ENCODE data around the gene RAD51B. TPM values are rescaled to one million over a fixed set of nuclear protein-coding genes. Genes with fewer than 3 reads are reported as not detected.

Gene RAD51B
- total RNA-seq, 1 experiment from 2014 or later: 16.7 TPM

- no peak overlapping the region for H4K91ac ChIP-seq (ENCODE audit: insufficient read length, low read depth, low read length)
- H3K36me3 Mint-ChIP-seq (ENCODE audit: insufficient read depth in 1 of 3, low read depth in 3 of 3): no peaks in the 10 kb centered on the region
- H2BK12ac ChIP-seq (ENCODE audit: insufficient read length, low read depth, low read length): no peak overlapping the region
- H3K56ac ChIP-seq (ENCODE audit: insufficient read length, low read depth, low read length): no peak overlapping the region
- H3K4me2 ChIP-seq (ENCODE audit: insufficient read depth, insufficient read length, low read length): no peak overlapping the region
- WGBS (ENCODE audit: extremely low coverage, insufficient read length, low lambda C conversion rate): no CpG with 5 or more reads among the region's 1 CpG
- H3K27me3 ChIP-seq (ENCODE audit: insufficient read depth, low read length): no peaks in the 10 kb centered on the region
- H3K4me1 Mint-ChIP-seq: peaks cover 8 to 12% of the 10 kb centered on the region in 2 experiments
- no peak for DNase-seq
- H3K9ac ChIP-seq (ENCODE audit: extremely low read depth, insufficient read length, low read length): no peak overlapping the region
- no peak overlapping the region for H3T11ph ChIP-seq (ENCODE audit: low read length)
- H2BK120ac ChIP-seq (ENCODE audit: low read depth, low read length, poor library complexity, severe bottlenecking): no peak overlapping the region
- H3K4me1 ChIP-seq (ENCODE audit: insufficient read depth, low read length): no peaks in the 10 kb centered on the region
- no peaks in the 10 kb centered on the region for H3K27me3 Mint-ChIP-seq (ENCODE audit: low read depth)
- no peak overlapping the region for H2AFZ ChIP-seq (ENCODE audit: low read length)
- no peak for TF ChIP-seq CTCF (conservative IDR thresholded peaks at IDR 0.05)
- H2BK15ac ChIP-seq (ENCODE audit: low read depth, low read length): no peak overlapping the region
- no peaks in the 10 kb centered on the region for H3K9me3 ChIP-seq (ENCODE audit: control insufficient read depth, low read depth, low read length)
- H3K14ac ChIP-seq (ENCODE audit: insufficient read depth, low read length): no peak overlapping the region
- H3K4me3 Mint-ChIP-seq: no peak overlapping the region
- no peaks in the 10 kb centered on the region for H3K9me3 Mint-ChIP-seq
- H2AK5ac ChIP-seq (ENCODE audit: insufficient read length, low read length): no peak overlapping the region
- no peak overlapping the region for H3K27ac ChIP-seq (ENCODE audit: insufficient read length, low read depth, low read length)
- no peaks in the 10 kb centered on the region for H3K23me2 ChIP-seq (ENCODE audit: insufficient read length, low read depth, low read length, poor library complexity, severe bottlenecking)
- H3K79me2 ChIP-seq (ENCODE audit: insufficient read depth, low read length): no peaks in the 10 kb centered on the region
- peak overlapping the region in 1 of 3 experiments; percentile 2; a peak in 2 of 7 replicates for H3K27ac Mint-ChIP-seq
- H3K18ac ChIP-seq (ENCODE audit: insufficient read length, low read depth, low read length): no peak overlapping the region
- H3K4ac ChIP-seq (ENCODE audit: low read depth, low read length): no peak overlapping the region
- no peak overlapping the region for H4K5ac ChIP-seq (ENCODE audit: insufficient read length, low read depth, low read length)
- no peak overlapping the region for H4K8ac ChIP-seq (replicated peaks; ENCODE audit: insufficient read length, low read depth, low read length)
- no peaks in the 10 kb centered on the region for H4K20me1 ChIP-seq (ENCODE audit: control insufficient read depth, insufficient read depth, insufficient read length)
- no peak overlapping the region for H3K23ac ChIP-seq (ENCODE audit: insufficient read length, low read depth, low read length)
- H3K79me1 ChIP-seq (ENCODE audit: insufficient read depth, low read depth, low read length, poor library complexity, severe bottlenecking): no peaks in the 10 kb centered on the region
- no peak overlapping the region for H2BK5ac ChIP-seq (ENCODE audit: insufficient read length, low read length)
- H2BK20ac ChIP-seq (ENCODE audit: low read depth, low read length, poor library complexity, severe bottlenecking): no peak overlapping the region
Observed at GRCh38 chr14:68407825-68408224, 588.2 kb downstream of the RAD51B start.
